GM19240 (cell line): ENCODE data around the gene R3HDM2.
A peak's percentile ranks its signal among the peaks of the same experiment; 100 is the strongest.

Experiments
- DNase-seq: peaks from one replicate; pipeline ENCODE4 v3.0.0; 2011; ENCODE audit warnings: low spot score; ENCODE audit not compliant: insufficient read length

R3HDM2 gene

GRCh38 chr12:57270966-57271470 lies 159.8 kb downstream of the R3HDM2 start:
- no peak for DNase-seq

GRCh38 chr12:57268264-57268663 lies 162.6 kb downstream of the R3HDM2 start:
- no peak for DNase-seq

DNA sequence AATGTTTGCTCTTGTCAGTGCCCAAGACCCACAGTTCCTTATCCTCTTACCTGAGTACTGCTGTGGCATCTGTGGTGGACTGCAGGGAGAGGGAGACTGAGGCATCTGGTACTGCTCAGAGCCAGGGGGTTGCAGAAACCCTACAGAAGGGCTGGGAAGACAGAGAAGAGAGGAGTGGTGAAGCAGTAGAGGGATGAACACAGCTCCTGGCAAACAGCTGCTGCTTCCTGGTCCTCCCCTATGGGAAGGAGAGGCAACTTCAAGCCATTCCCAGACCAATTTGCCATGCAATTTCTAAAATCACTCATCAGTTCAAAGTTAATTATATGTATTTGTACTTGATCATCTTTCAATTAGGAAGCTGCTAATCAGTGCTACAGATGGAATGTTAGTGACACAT lies 164.2 kb downstream of the R3HDM2 start:
- DNase-seq = no peak

GRCh38 chr12:57263096-57263495 lies 167.7 kb downstream of the R3HDM2 start:
- no peak for DNase-seq

DNA sequence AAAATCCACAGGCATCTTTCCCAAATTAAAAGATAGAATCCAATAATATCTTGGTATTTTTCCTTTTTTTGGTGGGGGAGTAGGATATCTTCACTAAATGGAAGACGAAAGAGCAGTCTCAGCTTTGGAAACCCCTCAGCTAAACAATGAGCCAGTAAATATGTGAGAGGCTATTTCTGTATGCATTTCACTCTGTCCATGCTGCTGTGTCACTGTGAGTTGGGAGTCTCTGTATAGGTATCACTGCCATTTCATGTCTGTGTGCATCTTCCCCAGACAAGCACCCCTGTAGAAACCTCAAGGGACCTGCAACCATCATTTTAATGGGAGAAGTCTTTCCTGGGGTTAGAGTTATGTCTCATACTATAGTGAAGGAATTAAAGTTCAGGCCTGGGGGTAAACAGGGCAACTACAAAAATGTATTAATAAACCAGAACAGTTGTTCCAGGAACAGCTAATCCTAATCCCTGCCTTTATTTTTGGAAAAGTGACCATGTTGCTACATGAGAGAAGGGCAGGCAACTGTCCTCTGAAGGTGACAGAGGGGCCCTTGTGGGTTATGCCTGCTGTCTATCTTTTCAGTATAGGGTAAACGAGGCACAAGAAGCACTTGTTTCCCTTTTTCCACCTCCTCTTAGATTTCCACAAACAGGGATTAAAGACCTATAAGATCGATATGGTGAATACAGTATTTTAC lies 168.6 kb downstream of the R3HDM2 start:
- no peak for DNase-seq

DNA sequence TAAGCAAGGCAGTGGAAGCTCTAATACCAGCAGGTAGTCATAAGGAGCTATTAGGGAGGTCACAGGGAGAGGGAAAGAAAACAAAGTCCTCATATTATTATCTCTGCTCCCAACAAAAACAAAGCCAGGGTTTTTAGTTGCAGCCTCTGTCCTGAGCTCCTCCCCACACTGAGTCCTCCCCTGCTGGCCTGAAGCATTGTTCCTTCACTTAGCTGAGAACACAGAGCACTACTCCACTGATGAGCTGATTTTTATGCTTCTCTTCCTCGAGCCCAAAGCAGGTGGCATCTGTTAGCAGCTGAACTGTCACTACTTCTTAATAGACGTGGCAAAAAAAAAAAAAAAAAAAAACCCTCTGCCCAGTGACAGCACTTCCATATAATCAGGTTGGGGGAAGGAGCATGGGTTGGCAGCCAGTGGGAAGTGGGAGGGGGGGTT lies 169.4 kb downstream of the R3HDM2 start:
- DNase-seq = no peak

- DNase-seq = no peak
Measured at GRCh38 chr12:57260366-57260765, 170.5 kb downstream of the R3HDM2 start.

GRCh38 chr12:57258977-57259970 lies 171.6 kb downstream of the R3HDM2 start:
- DNase-seq = no peak

- no peak for DNase-seq
Measured at GRCh38 chr12:57255916-57256315, 174.9 kb downstream of the R3HDM2 start.

GRCh38 chr12:57254506-57255280 lies 176.2 kb downstream of the R3HDM2 start:
- no peak for DNase-seq

DNA sequence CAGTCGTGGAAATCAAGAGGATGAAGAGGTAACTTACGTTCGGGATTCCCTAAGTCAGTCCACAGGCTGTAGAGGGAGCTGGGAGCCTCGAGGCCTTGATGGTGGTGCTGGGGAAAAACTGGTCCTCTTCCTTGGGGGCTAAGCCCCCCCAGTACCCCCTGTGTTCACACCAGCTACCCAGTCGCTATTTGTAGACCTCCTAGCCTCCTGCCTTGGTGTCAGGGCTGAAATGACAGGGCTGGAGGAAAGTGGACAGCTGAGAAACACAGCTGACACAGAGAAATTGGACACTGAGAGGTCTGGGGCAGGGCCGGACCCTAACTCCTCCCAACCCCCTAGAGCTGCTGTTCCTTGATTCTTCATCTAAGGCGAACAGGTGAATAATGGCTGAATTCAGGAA lies 179.9 kb downstream of the R3HDM2 start, which contains the start of gene STAC3:
Gene STAC3, minus strand, starts transcription at position 232 of the 400 bp plus-strand sequence. CDS start 1,551 bp downstream, outside the sequence.
- no peak for DNase-seq

DNA sequence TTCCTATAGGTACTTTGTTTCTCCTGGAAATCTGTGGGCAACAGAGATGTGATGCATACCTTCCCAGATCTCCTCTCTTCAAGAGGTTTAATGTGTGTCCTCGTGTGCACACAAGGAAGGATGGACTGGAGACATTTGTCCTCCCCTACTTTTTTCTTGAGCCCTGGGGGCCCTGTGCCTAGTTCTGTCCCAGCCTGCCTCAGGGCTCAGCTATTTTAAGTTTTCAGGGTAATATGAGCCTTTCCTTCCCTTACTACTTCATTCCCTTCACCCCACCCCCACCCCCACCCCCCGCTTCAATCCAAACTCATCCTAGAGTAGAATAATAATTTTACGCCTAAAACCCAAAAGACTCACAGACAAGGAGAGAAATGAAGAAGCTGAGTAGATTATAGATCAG lies 180.3 kb downstream of the R3HDM2 start:
- DNase-seq = no peak

GRCh38 chr12:57248934-57249742 lies 181.7 kb downstream of the R3HDM2 start:
- DNase-seq = no peak

GRCh38 chr12:57247041-57247440 lies 183.8 kb downstream of the R3HDM2 start:
- DNase-seq = no peak

- DNase-seq = no peak
Measured at GRCh38 chr12:57244312-57244696, 186.5 kb downstream of the R3HDM2 start.

DNA sequence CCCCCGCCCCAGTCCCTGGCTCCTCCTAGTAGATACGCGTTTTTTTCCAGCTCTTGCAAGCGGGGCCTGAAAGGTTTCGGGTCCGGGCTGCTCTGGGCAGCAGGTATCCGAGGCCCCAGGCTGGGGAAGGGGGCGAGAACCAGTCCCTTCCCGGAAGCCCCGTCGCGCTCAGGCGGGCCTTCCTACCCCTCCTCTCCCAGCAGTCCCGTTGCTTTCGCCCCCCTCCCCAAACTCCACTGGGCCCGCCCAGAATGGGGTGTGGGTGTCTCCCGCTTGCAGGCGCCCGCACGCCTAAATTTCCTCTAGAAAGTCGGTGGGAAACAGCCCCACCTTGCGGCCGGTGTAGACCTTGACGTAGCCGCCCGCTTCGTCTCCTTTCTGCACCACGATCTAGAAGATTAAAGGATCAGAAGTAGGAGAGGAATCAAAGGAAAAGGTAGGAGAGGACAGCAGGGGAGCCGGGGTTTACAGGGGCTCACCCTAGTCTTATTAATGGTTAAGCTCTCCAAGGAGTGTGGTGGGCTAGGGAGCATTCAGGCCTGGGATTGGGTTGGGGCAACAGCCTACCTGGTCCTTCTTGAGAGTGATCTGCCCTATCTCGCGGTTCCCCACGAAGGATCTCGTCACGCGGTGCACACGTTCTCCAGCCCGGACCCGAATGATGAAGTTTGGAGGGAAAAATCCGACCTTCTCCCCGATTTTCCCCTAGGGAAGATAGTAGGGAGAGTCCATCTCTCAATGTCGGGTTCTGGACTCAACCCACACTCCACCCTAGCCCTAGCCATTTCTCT lies 187.1 kb downstream of the R3HDM2 start:
- DNase-seq = peak; percentile 55

- peak; percentile 53 for DNase-seq
Measured at GRCh38 chr12:57242691-57243454, 188.0 kb downstream of the R3HDM2 start.

- DNase-seq = no peak
Measured at GRCh38 chr12:57242329-57242690, 188.5 kb downstream of the R3HDM2 start.
